NCI-H345 (cell line): Measurements from ENCODE around the gene CHKB.
A peak's percentile ranks its signal among the peaks of the same experiment; 100 is the strongest.

Experiments used
- DNase-seq: peaks from one replicate; lab custom pipeline; 2025; lab: John Stamatoyannopoulos, UW

CHKB gene

DNA sequence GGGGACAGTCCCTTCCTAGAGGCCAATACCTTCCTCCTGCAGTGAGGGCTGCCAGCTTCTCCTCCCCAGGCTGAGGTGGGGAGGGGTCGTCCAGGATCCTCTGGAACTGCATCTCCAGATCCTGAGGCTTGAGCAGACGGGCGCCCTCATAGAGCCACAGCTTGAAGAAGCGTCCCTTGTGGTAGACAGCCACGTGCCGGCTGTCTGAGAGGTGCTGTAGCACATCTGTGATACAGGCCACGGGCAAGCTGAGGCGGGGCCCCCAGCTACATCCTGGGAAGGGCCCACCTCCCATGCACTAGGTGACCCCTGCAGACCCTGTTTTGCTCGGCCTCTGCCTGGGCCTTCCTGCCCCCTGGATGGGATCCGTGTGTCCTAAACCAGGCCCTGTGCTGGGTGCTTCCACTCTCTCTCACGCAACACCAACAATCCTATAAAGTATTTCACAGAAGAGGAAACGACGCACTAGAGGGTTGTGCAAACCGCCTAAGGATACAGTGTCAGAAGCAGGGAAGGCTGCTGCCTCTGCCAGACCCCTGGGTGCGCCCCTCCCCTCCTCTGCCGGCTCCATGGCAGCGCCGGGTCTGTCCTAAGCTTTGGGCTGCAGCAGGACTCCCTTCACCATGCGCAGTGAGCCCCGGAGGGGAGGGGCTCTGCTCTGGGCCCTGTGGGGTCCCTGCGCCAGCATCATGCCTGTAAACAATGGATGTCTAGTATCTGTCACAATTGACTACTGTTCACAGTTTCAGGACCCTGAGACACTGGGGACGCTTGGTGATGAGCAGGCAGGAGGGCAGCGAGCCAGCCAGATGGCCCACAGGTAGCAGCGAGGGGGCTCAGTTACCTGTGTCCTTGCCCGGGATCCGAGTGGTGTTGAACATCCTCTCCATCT, 8.9 kb downstream of the CHKB start:
- no peak for DNase-seq

GRCh38 chr22:50572965-50573364, 9.7 kb downstream of the CHKB start:
- no peak for DNase-seq

DNA sequence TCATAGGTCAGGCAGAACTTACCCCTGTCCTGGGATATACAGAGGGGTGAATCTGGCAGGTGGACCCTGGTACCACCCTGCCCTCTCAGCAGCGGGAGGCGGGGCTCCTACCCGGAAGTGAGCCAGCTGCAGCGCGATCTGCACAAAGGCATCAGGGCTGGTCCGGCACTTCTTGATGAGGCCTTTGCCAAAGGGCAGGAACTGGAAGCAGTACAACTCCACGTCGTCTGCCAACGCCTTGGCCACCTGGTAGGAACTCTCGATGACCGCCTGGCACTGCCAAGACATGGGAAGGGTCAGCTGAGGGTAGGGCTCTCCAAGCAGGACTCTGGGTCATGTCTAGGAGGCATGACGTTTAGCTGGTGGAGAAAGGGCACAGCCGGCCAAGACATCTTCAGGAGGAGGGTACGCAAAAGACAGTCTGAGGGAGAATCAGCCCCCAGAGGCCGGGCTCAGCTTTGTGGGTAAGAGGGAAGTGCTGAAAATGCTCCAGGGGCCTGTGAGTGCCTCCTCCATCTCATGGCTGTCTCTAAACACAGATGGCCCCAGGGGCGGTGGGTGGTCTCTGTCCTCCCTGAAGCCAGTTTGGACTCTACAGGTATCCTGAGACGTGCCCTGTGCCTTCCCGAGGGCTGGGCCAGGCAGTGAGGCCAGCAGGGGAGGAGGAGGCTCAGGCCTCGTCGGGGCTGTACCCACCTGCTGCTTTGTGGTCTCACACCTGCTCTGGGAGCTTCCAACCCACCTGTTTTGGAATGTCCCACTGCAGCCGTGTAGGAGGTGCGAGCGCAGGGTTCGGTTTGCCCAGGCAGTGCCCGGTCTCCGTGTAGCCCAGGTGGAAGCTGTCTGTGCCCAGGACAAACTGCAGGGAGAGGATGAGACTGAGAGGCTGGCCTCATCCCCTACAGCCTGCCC, 11.1 kb downstream of the CHKB start:
- DNase-seq, result no peak

DNA sequence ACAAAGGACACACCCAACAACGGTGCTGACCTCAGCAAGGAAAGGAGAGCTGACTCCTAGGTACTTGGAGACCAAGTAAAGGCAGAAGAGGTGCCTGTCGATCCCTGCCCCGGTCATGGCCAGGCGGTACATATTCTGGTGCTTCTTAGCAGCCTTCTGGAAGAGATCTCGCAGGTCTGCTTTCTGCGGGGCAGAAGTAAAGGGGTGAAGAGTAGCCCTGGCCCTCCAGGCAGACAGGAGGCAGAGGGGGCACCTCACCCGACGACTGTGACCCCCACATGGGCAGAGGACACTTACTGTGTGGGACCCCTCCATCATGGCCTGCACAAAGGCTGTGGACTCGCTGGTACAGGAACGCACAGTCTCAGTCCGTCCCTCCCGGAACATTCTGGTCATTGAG, 11.8 kb downstream of the CHKB start:
- DNase-seq, result no peak

- DNase-seq, result no peak
Observed at GRCh38 chr22:50569896-50570535, 12.6 kb downstream of the CHKB start.

- no peak for DNase-seq
Observed at GRCh38 chr22:50569041-50569459, 13.6 kb downstream of the CHKB start.

- no peak for DNase-seq
Observed at GRCh38 chr22:50568626-50569025, 14.0 kb downstream of the CHKB start.

GRCh38 chr22:50567721-50568252, 14.9 kb downstream of the CHKB start:
- no peak for DNase-seq

- DNase-seq, result no peak
Observed at GRCh38 chr22:50564289-50564688, 18.4 kb downstream of the CHKB start.

- DNase-seq, result no peak
Observed at GRCh38 chr22:50563413-50564160, 19.1 kb downstream of the CHKB start.

- DNase-seq, result peak; percentile 94
Observed at GRCh38 chr22:50562523-50563412, 19.9 kb downstream of the CHKB start, which contains the start of gene SYCE3. SYCE3 (minus strand) TSS chr22:50562919; CDS start chr22:50556405, 6,514 bp downstream.

- no peak for DNase-seq
Observed at GRCh38 chr22:50561401-50562358, 21.0 kb downstream of the CHKB start.

GRCh38 chr22:50560034-50560433, 22.6 kb downstream of the CHKB start:
- DNase-seq, result no peak

DNA sequence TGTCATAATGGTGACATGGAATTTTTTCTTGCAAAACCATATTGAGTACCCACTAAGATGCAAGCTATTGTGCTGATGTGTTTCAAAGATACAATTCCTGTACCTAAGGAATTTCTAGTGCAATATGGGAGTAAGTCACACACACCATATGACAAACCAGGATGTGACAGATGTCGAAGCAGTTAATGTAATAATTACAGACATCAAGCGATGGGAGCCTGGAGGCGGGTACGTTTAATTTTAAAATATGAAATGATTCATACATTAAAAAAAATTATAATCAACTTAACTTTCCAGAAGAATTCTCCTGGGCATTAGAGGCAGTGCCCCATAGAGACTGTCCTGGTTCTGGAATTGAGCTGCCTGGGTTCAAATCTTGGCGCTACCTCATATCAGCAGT, 25.9 kb downstream of the CHKB start:
- no peak for DNase-seq

- DNase-seq, result no peak
Observed at GRCh38 chr22:50553310-50553709, 29.3 kb downstream of the CHKB start.

DNA sequence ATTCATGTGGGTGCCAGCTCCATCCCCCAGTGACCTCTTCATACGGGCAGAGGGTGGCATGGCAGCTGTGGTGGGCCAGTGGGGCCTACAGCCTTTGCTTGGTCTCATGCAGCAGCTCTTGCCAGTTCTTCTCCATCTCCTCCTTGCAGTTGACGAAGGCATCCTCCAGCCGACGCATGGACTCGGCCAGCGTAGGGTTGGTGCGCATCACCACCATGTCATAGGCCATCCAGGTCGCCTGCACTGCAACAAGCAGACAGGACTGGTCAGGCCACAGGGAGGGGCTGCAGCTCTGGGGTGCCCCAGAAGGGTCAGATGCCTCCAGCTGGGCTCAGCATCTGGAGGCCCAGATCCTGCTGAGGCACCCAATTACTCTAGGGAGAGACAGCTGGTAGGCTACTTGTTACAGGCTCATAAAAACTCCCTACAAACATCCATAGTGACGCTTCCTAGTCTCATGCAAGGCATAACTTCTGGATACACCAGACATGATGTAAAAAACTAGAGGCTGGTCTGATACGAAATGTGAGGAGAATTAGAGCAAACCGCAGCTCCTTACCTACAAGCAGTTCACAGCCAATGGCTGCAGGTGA, 31.4 kb downstream of the CHKB start:
- no peak for DNase-seq

GRCh38 chr22:50550395-50550794, 32.3 kb downstream of the CHKB start:
- no peak for DNase-seq

- DNase-seq, result no peak
Observed at GRCh38 chr22:50548921-50549790, 33.5 kb downstream of the CHKB start.
